ENCODE measurements around the gene GABRD. TPM values are rescaled to one million over a fixed set of nuclear protein-coding genes. Genes with fewer than 3 reads are reported as not detected.

The GABRD gene
- total and polyA plus RNA-seq, 2 of the 13 experiments (the other 11 are each of a cell fraction or from before 2014, with no cell fraction given) = not detected

Other genes starting within 250 kb of the GABRD start
- 47.6 and 60.1 TPM in 2 replicates for gene NADK, start 240.9 kb upstream of the GABRD start, total RNA-seq (2016; rRNA removed; fragmentation: Illumina TruSeq; extraction: Trizol)
- gene NADK, start 240.9 kb upstream of the GABRD start, polyA plus RNA-seq (2011; rRNA removed) = 56.6 and 74.9 TPM in 2 replicates
- 66.2 and 76.7 TPM in 2 replicates for gene GNB1, start 128.3 kb upstream of the GABRD start, total RNA-seq (2016; rRNA removed; fragmentation: Illumina TruSeq; extraction: Trizol)
- 327 and 345 TPM in 2 replicates for gene GNB1, start 128.3 kb upstream of the GABRD start, polyA plus RNA-seq (2011; rRNA removed)
- gene CALML6, start 104.1 kb upstream of the GABRD start, total RNA-seq (2016; rRNA removed; fragmentation: Illumina TruSeq; extraction: Trizol) = 0.11 TPM in 1 of 2 replicates, not detected in the other
- 0.12 TPM in 1 of 2 replicates, not detected in the other for gene CALML6, start 104.1 kb upstream of the GABRD start, polyA plus RNA-seq (2011; rRNA removed)
- gene TMEM52, start 100.1 kb upstream of the GABRD start, total RNA-seq (2016; rRNA removed; fragmentation: Illumina TruSeq; extraction: Trizol) = 12.9 and 18.7 TPM in 2 replicates
- gene TMEM52, start 100.1 kb upstream of the GABRD start, polyA plus RNA-seq (2011; rRNA removed) = 13.2 and 15.3 TPM in 2 replicates
- 0.27 TPM in 1 of 2 replicates, not detected in the other for gene CFAP74, start 15.6 kb upstream of the GABRD start, total RNA-seq (2016; rRNA removed; fragmentation: Illumina TruSeq; extraction: Trizol)
- gene CFAP74, start 15.6 kb upstream of the GABRD start, polyA plus RNA-seq (2011; rRNA removed) = 0.57 and 0.62 TPM in 2 replicates
- 21.9 and 34.7 TPM in 2 replicates for gene PRKCZ, start 31.1 kb downstream of the GABRD start, total RNA-seq (2016; rRNA removed; fragmentation: Illumina TruSeq; extraction: Trizol)
- 85.2 and 85.8 TPM in 2 replicates for gene PRKCZ, start 31.1 kb downstream of the GABRD start, polyA plus RNA-seq (2011; rRNA removed)
- gene FAAP20, start 175.4 kb downstream of the GABRD start, total RNA-seq (2016; rRNA removed; fragmentation: Illumina TruSeq; extraction: Trizol) = 10.4 and 10.8 TPM in 2 replicates
- 9.6 and 14.4 TPM in 2 replicates for gene FAAP20, start 175.4 kb downstream of the GABRD start, polyA plus RNA-seq (2011; rRNA removed)
- 6.9 and 9.6 TPM in 2 replicates for gene SKI, start 209.0 kb downstream of the GABRD start, total RNA-seq (2016; rRNA removed; fragmentation: Illumina TruSeq; extraction: Trizol)
- 4.7 and 5.9 TPM in 2 replicates for gene SKI, start 209.0 kb downstream of the GABRD start, polyA plus RNA-seq (2011; rRNA removed)

Measured in HepG2 (cell line).